CD4-positive, CD25-positive, alpha-beta regulatory T cell (primary cell): ENCODE data around the gene TSPAN9. TPM values are rescaled to one million over a fixed set of nuclear protein-coding genes. Genes with fewer than 3 reads are reported as not detected.

ENCODE experiments used
- ATAC-seq, 2 donors: fragments of 150-1000 bp; cut with Tn5 transposase; one replicate each; pipeline ENCODE4 v1.10.0; 2021; ENCODE audit warnings: low read depth in 2 of 2, moderate number of reproducible peaks in 2 of 2, moderate library complexity in 1 of 2
- DNase-seq, 3 donors: peaks; one replicate each; pipeline versions ENCODE4 v3.0.0 to v3.0.0-alpha.2; 2012 to 2022; ENCODE audit warnings: mixed read lengths in 1 of 3
- H3K27ac ChIP-seq: one replicate; pipeline ENCODE4 v1.7.0; 2013; ENCODE audit warnings: mild to moderate bottlenecking, low read length; ENCODE audit not compliant: insufficient read depth, poor library complexity, severe bottlenecking
- H3K27me3 ChIP-seq: one replicate; pipeline ENCODE4 v1.7.0; 2013; ENCODE audit warnings: low read length; ENCODE audit not compliant: control insufficient read depth, insufficient read depth
- H3K36me3 ChIP-seq: one replicate; pipeline ENCODE4 v1.7.0; 2013; ENCODE audit warnings: mild to moderate bottlenecking, low read length, moderate library complexity; ENCODE audit not compliant: control insufficient read depth, insufficient read depth
- H3K4me1 ChIP-seq: 2 replicates; pipeline ENCODE4 v1.7.0; 2013; ENCODE audit warnings: mild to moderate bottlenecking, low read length; ENCODE audit not compliant: insufficient read depth, control insufficient read depth, poor library complexity, severe bottlenecking
- H3K4me3 ChIP-seq: one replicate; pipeline ENCODE4 v1.7.0; 2013; ENCODE audit warnings: low read depth, mild to moderate bottlenecking, low read length, moderate library complexity
- H3K9me3 ChIP-seq, 2 experiments: 1 replicate in 1 of 2; 2 replicates in 1 of 2; pipeline ENCODE4 v1.7.0; 2013; ENCODE audit warnings: low read length in 2 of 2, mild to moderate bottlenecking in 1 of 2, moderate library complexity in 1 of 2; ENCODE audit not compliant: control insufficient read depth in 2 of 2
- H3K27ac Mint-ChIP-seq, 3 donors: one replicate each; pipeline ENCODE4 v1.8.0; 2020 to 2022; ENCODE audit warnings: mild to moderate bottlenecking in 3 of 3, mixed read lengths in 3 of 3, moderate library complexity in 2 of 3
- H3K27me3 Mint-ChIP-seq: one replicate; pipeline ENCODE4 v1.8.0; 2022; ENCODE audit warnings: mild to moderate bottlenecking, mixed read lengths
- H3K36me3 Mint-ChIP-seq: one replicate; pipeline ENCODE4 v1.8.0; 2020; ENCODE audit warnings: mixed read lengths
- H3K4me1 Mint-ChIP-seq, 4 donors: one replicate each; pipeline ENCODE4 v1.8.0; 2020 to 2022; ENCODE audit warnings: mixed read lengths in 4 of 4, mild to moderate bottlenecking in 1 of 4
- H3K4me3 Mint-ChIP-seq, 4 donors: one replicate each; pipeline ENCODE4 v1.8.0; 2020 to 2022; ENCODE audit warnings: mild to moderate bottlenecking in 4 of 4, mixed read lengths in 4 of 4, moderate library complexity in 3 of 4
- H3K9me3 Mint-ChIP-seq, 7 donors: one replicate each; pipeline ENCODE4 v1.8.0; 2020 to 2022; ENCODE audit warnings: mixed read lengths in 7 of 7, mild to moderate bottlenecking in 3 of 7, moderate library complexity in 2 of 7
- polyA plus RNA-seq, 4 donors: library from polyadenylated mRNA; unstranded; fragments of 300-500 nt; fragmentation: Illumina TruSeq; gene quantifications; one replicate each; pipeline ENCODE4 v1.2.3, GENCODE V29; 2021
- total RNA-seq: library from RNA; stranded (reverse); gene quantifications from one replicate; pipeline ENCODE4 v1.2.3, GENCODE V29; 2022

The TSPAN9 gene
- total and polyA plus RNA-seq, 5 donors from 2014 or later: 0.09 to 1.2 (median 0.30) TPM; not detected in 1

- no peaks in the 10 kb centered on the region for H3K36me3 ChIP-seq
- H3K27ac ChIP-seq: no peak overlapping the region
- H3K4me3 ChIP-seq: no peak overlapping the region
- Mint-ChIP-seq H3K4me1 (peaks cover 0 to 10% (median 0%) of the 10 kb centered on the region in 4 donors), H3K27ac (no peak overlapping the region), H3K27me3 (peaks cover 30% of the 10 kb centered on the region), H3K36me3 (no peaks in the 10 kb centered on the region), H3K4me3 (no peak overlapping the region), H3K9me3 (peaks cover 0 to 3% (median 0%) of the 10 kb centered on the region in 7 donors)
- DNase-seq (no peak), ATAC-seq (no peak)
- H3K9me3 ChIP-seq: no peaks in the 10 kb centered on the region
- H3K27me3 ChIP-seq: peaks cover 4% of the 10 kb centered on the region
- H3K4me1 ChIP-seq: peaks cover 7% of the 10 kb centered on the region
These were observed 5.5 kb upstream of the TSPAN9 start for GRCh38 chr12:3071710-3072109.

- H3K4me1 ChIP-seq: peaks cover 15% of the 10 kb centered on the region
- no peak overlapping the region for H3K4me3 ChIP-seq
- no peaks in the 10 kb centered on the region for H3K36me3 Mint-ChIP-seq
- peaks cover 28% of the 10 kb centered on the region for H3K27me3 Mint-ChIP-seq
- DNase-seq (peak; percentile 65 to 85 (median 77)), ATAC-seq (peak; percentile 50 to 62)
- H3K4me3 Mint-ChIP-seq: peak overlapping the region in 3 of 4 donors; percentile 27 to 78 (median 44)
- peaks cover 0 to 3% (median 0%) of the 10 kb centered on the region in 7 donors for H3K9me3 Mint-ChIP-seq
- H3K9me3 ChIP-seq: no peaks in the 10 kb centered on the region
- H3K27me3 ChIP-seq: peaks cover 7% of the 10 kb centered on the region
- H3K4me1 Mint-ChIP-seq: peaks cover 0 to 18% (median 6%) of the 10 kb centered on the region in 4 donors
- H3K27ac Mint-ChIP-seq: no peak overlapping the region
- no peak overlapping the region for H3K27ac ChIP-seq
- no peaks in the 10 kb centered on the region for H3K36me3 ChIP-seq
These were observed 3.5 kb upstream of the TSPAN9 start for GRCh38 chr12:3073438-3074250.

- no peak overlapping the region for H3K27ac Mint-ChIP-seq
These were observed 1.9 kb upstream of the TSPAN9 start for GRCh38 chr12:3075315-3075714.

GRCh38 chr12:3077572-3078081 is 448 bp downstream of the TSPAN9 start:
- no peaks in the 10 kb centered on the region for H3K9me3 ChIP-seq
- DNase-seq (peak in 2 of 3 donors; percentile 11 to 19), ATAC-seq (no peak)
- H3K27ac ChIP-seq: no peak overlapping the region
- no peaks in the 10 kb centered on the region for H3K36me3 ChIP-seq
- peaks cover 0 to 1% (median 0%) of the 10 kb centered on the region in 7 donors for H3K9me3 Mint-ChIP-seq
- H3K27ac Mint-ChIP-seq: peak overlapping the region in 1 of 3 donors; percentile 21
- H3K36me3 Mint-ChIP-seq: no peaks in the 10 kb centered on the region
- peaks cover 0 to 21% (median 6%) of the 10 kb centered on the region in 4 donors for H3K4me1 Mint-ChIP-seq
- peaks cover 41% of the 10 kb centered on the region for H3K27me3 Mint-ChIP-seq
- H3K4me3 ChIP-seq: peak overlapping the region; percentile 31
- H3K27me3 ChIP-seq: peaks cover 7% of the 10 kb centered on the region
- peaks cover 15% of the 10 kb centered on the region for H3K4me1 ChIP-seq
- H3K4me3 Mint-ChIP-seq: peak overlapping the region; percentile 84 to 88 (median 86)

More at GRCh38 chr12:3075315-3075714, 1.9 kb upstream of the TSPAN9 start:
- Mint-ChIP-seq H3K27me3 (peaks cover 37% of the 10 kb centered on the region), H3K4me1 (peaks cover 0 to 18% (median 6%) of the 10 kb centered on the region in 4 donors), H3K4me3 (peak overlapping the region; percentile 53 to 86 (median 78)), H3K9me3 (no peaks in the 10 kb centered on the region), H3K36me3 (no peaks in the 10 kb centered on the region)
- DNase-seq: no peak
- Histone ChIP-seq H3K36me3 (no peaks in the 10 kb centered on the region), H3K4me1 (peaks cover 15% of the 10 kb centered on the region), H3K9me3 (no peaks in the 10 kb centered on the region), H3K4me3 (no peak overlapping the region), H3K27ac (no peak overlapping the region), H3K27me3 (peaks cover 7% of the 10 kb centered on the region)
- ATAC-seq: no peak

GRCh38 chr12:3078086-3078820 is 1.1 kb downstream of the TSPAN9 start:
- Mint-ChIP-seq H3K4me3 (peak overlapping the region; percentile 84 to 88 (median 86)), H3K36me3 (no peaks in the 10 kb centered on the region), H3K4me1 (peaks cover 0 to 20% (median 6%) of the 10 kb centered on the region in 4 donors), H3K27ac (peak overlapping the region in 1 of 3 donors; percentile 21), H3K27me3 (peaks cover 40% of the 10 kb centered on the region), H3K9me3 (peaks cover 0 to 1% (median 0%) of the 10 kb centered on the region in 7 donors)
- Histone ChIP-seq H3K9me3 (no peaks in the 10 kb centered on the region), H3K27ac (no peak overlapping the region), H3K4me3 (peak overlapping the region; percentile 31), H3K4me1 (peaks cover 15% of the 10 kb centered on the region), H3K36me3 (no peaks in the 10 kb centered on the region), H3K27me3 (peaks cover 7% of the 10 kb centered on the region)
- no peak for ATAC-seq
- DNase-seq: no peak

- H3K27me3 ChIP-seq: peaks cover 2% of the 10 kb centered on the region
- no peak overlapping the region for H3K4me3 Mint-ChIP-seq
- ATAC-seq: no peak
- no peak overlapping the region for H3K27ac ChIP-seq
- peaks cover 0 to 2% (median 0%) of the 10 kb centered on the region in 7 donors for H3K9me3 Mint-ChIP-seq
- no peaks in the 10 kb centered on the region for H3K36me3 ChIP-seq
- H3K36me3 Mint-ChIP-seq: no peaks in the 10 kb centered on the region
- H3K4me1 Mint-ChIP-seq: peaks cover 0 to 24% (median 6%) of the 10 kb centered on the region in 4 donors
- H3K4me3 ChIP-seq: no peak overlapping the region
- H3K9me3 ChIP-seq: no peaks in the 10 kb centered on the region
- peaks cover 14% of the 10 kb centered on the region for H3K4me1 ChIP-seq
- no peak for DNase-seq
- H3K27ac Mint-ChIP-seq: no peak overlapping the region
- H3K27me3 Mint-ChIP-seq: peaks cover 35% of the 10 kb centered on the region
These were observed 3.9 kb downstream of the TSPAN9 start for GRCh38 chr12:3081091-3081490.

- peaks cover 35% of the 10 kb centered on the region for H3K27me3 Mint-ChIP-seq
- no peak for DNase-seq
- Histone ChIP-seq H3K27me3 (peaks cover 2% of the 10 kb centered on the region), H3K4me1 (peaks cover 6% of the 10 kb centered on the region), H3K27ac (no peak overlapping the region), H3K36me3 (no peaks in the 10 kb centered on the region), H3K9me3 (no peaks in the 10 kb centered on the region), H3K4me3 (no peak overlapping the region)
- H3K4me1 Mint-ChIP-seq: peaks cover 0 to 21% (median 6%) of the 10 kb centered on the region in 4 donors
- H3K9me3 Mint-ChIP-seq: peaks cover 0 to 2% (median 0%) of the 10 kb centered on the region in 7 donors
- peak overlapping the region in 1 of 4 donors; percentile 14 for H3K4me3 Mint-ChIP-seq
- ATAC-seq: no peak
- H3K27ac Mint-ChIP-seq: no peak overlapping the region
- H3K36me3 Mint-ChIP-seq: no peaks in the 10 kb centered on the region
These were observed 4.7 kb downstream of the TSPAN9 start for GRCh38 chr12:3081886-3082285.
